SK-N-SH (cell line): ENCODE results near the gene SRSF5. TPM values are rescaled to one million over a fixed set of nuclear protein-coding genes. Genes with fewer than 3 reads are reported as not detected.

Experiments used
- CTCF ChIA-PET: fragments of 300-600, 350-600 bp; formaldehyde crosslinking; extraction: SDS; loops from one replicate; lab custom pipeline; 2021; lab: Yijun Ruan, JAX
- POLR2A ChIA-PET: fragments of 350-600 bp; sonication (Branson Sonifier 250); formaldehyde crosslinking; extraction: SDS; loops from one replicate; lab custom pipeline; 2020; ENCODE audit warnings: antibody characterized with exemption, inconsistent platforms; lab: Yijun Ruan, JAX
- DNase-seq: peaks from one replicate; pipeline ENCODE4 v3.0.0; 2012
- H2AFZ ChIP-seq: fragments of 200-600 bp; sonication (generic); 2 replicates; pipeline ENCODE4 v1.8.1; 2016; ENCODE audit warnings: antibody characterized with exemption, mild to moderate bottlenecking, low read depth
- H3F3A ChIP-seq: fragments of 200-600 bp; sonication (generic); replicated peaks from 2 replicates; pipeline ENCODE3; 2016; ENCODE audit warnings: antibody characterized with exemption, mild to moderate bottlenecking; ENCODE audit not compliant: insufficient read depth
- H3K27ac ChIP-seq, 2 experiments: fragments of 200-500 bp in 1 of 2; fragments of 200-600 bp in 1 of 2; sonication (Bioruptor generic) in 1 of 2; sonication (generic), shearing (Covaris generic) in 1 of 2; 2 replicates each; pipeline versions ENCODE4 v1.5.1 to v1.6.1; 2014 to 2016; ENCODE audit warnings: low read depth in 2 of 2, inconsistent platforms in 1 of 2, low read length in 1 of 2, mild to moderate bottlenecking in 1 of 2, mixed read lengths in 1 of 2
- H3K27me3 ChIP-seq: fragments of 200-600 bp; sonication (generic), shearing (Covaris generic); 2 replicates; pipeline ENCODE4 v1.6.1; 2016; ENCODE audit warnings: mixed run types; ENCODE audit not compliant: insufficient read depth
- H3K36me3 ChIP-seq, 2 experiments: fragments of 200-500 bp in 1 of 2; fragments of 200-600 bp in 1 of 2; sonication (Bioruptor generic) in 1 of 2; sonication (generic) in 1 of 2; replicated peaks in 1 of 2; 2 replicates each; pipeline versions ENCODE3 to v1.5.1; 2014 to 2016; ENCODE audit warnings: low read length in 1 of 2, mild to moderate bottlenecking in 1 of 2; ENCODE audit not compliant: insufficient read depth in 2 of 2, control insufficient read depth in 1 of 2
- H3K4me1 ChIP-seq, 2 experiments: fragments of 200-500 bp in 1 of 2; fragments of 200-600 bp in 1 of 2; sonication (Bioruptor generic) in 1 of 2; sonication (generic), shearing (Covaris generic) in 1 of 2; 2 replicates each; pipeline versions ENCODE4 v1.5.1 to v1.6.1; 2014 to 2016; ENCODE audit warnings: low read depth in 1 of 2, low read length in 1 of 2, mixed run types in 1 of 2; ENCODE audit not compliant: insufficient read depth in 2 of 2, control insufficient read depth in 1 of 2
- H3K4me2 ChIP-seq: fragments of 200-600 bp; sonication (generic), shearing (Covaris generic); 2 replicates; pipeline ENCODE4 v1.6.1; 2017; ENCODE audit warnings: mixed run types
- H3K4me3 ChIP-seq, 2 experiments: fragments of 200-500 bp in 1 of 2; fragments of 200-600 bp in 1 of 2; sonication (Bioruptor generic) in 1 of 2; sonication (generic), shearing (Covaris generic) in 1 of 2; 2 replicates each; pipeline versions ENCODE4 v1.5.1 to v1.8.1; 2014 to 2016; ENCODE audit warnings: low read depth in 2 of 2, inconsistent platforms in 1 of 2, low read length in 1 of 2, mild to moderate bottlenecking in 1 of 2, mixed read lengths in 1 of 2, moderate library complexity in 1 of 2
- H3K79me2 ChIP-seq: fragments of 200-600 bp; sonication (generic); 2 replicates; pipeline ENCODE4 v1.8.1; 2017; ENCODE audit warnings: mild to moderate bottlenecking; ENCODE audit not compliant: insufficient read depth
- H3K9ac ChIP-seq: fragments of 200-600 bp; sonication (generic); 2 replicates; pipeline ENCODE4 v1.6.1; 2017; ENCODE audit warnings: mixed run types
- H3K9me2 ChIP-seq: fragments of 200-600 bp; sonication (generic); 2 replicates; pipeline ENCODE4 v1.6.1; 2017; ENCODE audit warnings: mixed run types
- H3K9me3 ChIP-seq: fragments of 200-600 bp; sonication (generic); 2 replicates; pipeline ENCODE4 v1.6.1; 2017; ENCODE audit warnings: mixed run types, mild to moderate bottlenecking, moderate library complexity
- H4K20me1 ChIP-seq: fragments of 200-600 bp; sonication (generic); 2 replicates; pipeline ENCODE4 v1.6.1; 2017; ENCODE audit warnings: mild to moderate bottlenecking, mixed run types; ENCODE audit not compliant: insufficient read depth
- EZH2phosphoT487 ChIP-seq: fragments of 200-600 bp; sonication (generic); IDR thresholded peaks from 2 replicates; pipeline ENCODE4 v1.6.1; 2017; ENCODE audit warnings: low read depth, mixed run types, mild to moderate bottlenecking, antibody characterized with exemption, moderate library complexity, borderline replicate concordance
- FOSL2 ChIP-seq: IDR thresholded peaks from 2 replicates; pipeline ENCODE4 v1.4.0; 2012; ENCODE audit warnings: low read depth, mild to moderate bottlenecking, moderate library complexity, borderline replicate concordance
- FOXJ3 ChIP-seq: sonication (generic); formaldehyde crosslinking; IDR thresholded peaks from 2 replicates; pipeline ENCODE4 v1.5.1; 2020; ENCODE audit warnings: mild to moderate bottlenecking, missing genetic modification reagents
- GABPA ChIP-seq: IDR thresholded peaks from 2 replicates; pipeline ENCODE4 v1.4.0; 2012; ENCODE audit warnings: low read depth, mild to moderate bottlenecking
- PBX3 ChIP-seq: IDR thresholded peaks from 2 replicates; pipeline ENCODE4; 2012
- POLR2AphosphoS5 ChIP-seq: IDR thresholded peaks from 2 replicates; pipeline ENCODE4 v1.6.1; 2012; ENCODE audit warnings: low read depth, low read length
- RAD21 ChIP-seq: IDR thresholded peaks from 2 replicates; pipeline ENCODE4 v1.6.1; 2012; ENCODE audit warnings: mild to moderate bottlenecking, low read length
- RFX5 ChIP-seq: IDR thresholded peaks from 2 replicates; pipeline ENCODE4 v1.6.1; 2012; ENCODE audit warnings: mild to moderate bottlenecking, improper control_type of control experiment, low read length
- RXRA ChIP-seq: IDR thresholded peaks from 2 replicates; pipeline ENCODE4 v1.4.0; 2012; ENCODE audit warnings: low read depth, mild to moderate bottlenecking, borderline replicate concordance
- TAF1 ChIP-seq: IDR thresholded peaks from 2 replicates; pipeline ENCODE4 v1.6.1; 2012; ENCODE audit warnings: low read depth, mild to moderate bottlenecking, low read length, moderate library complexity, borderline replicate concordance
- TCF12 ChIP-seq: IDR thresholded peaks from 2 replicates; pipeline ENCODE4 v1.4.0; 2012
- USF2 ChIP-seq: fragments of 150-350 bp; IDR thresholded peaks from 2 replicates; pipeline ENCODE4 v1.6.1; 2017; ENCODE audit warnings: antibody characterized with exemption, low read length, low read depth, borderline replicate concordance
- YY1 ChIP-seq: IDR thresholded peaks from 2 replicates; pipeline ENCODE4 v1.4.0; 2012; ENCODE audit warnings: low read depth, mild to moderate bottlenecking
- WGBS: methylation state at CpG from one replicate; pipeline ENCODE4 v1.1.6; 2017; ENCODE audit warnings: low lambda C conversion rate; 5-methylcytosine and 5-hydroxymethylcytosine counted together
- polyA plus RNA-seq, 3 experiments: library from polyadenylated mRNA; depleted of rRNA; stranded (reverse); fragments of >200 nt; gene quantifications; 2 replicates each; pipeline ENCODE4 v1.2.3, GENCODE V29; 2012
- TF ChIP-seq, protein P1 (sequence below): IDR thresholded peaks from 2 replicates; pipeline ENCODE4 v1.6.1; 2012; ENCODE audit warnings: mild to moderate bottlenecking, low read depth, low read length, moderate library complexity

The SRSF5 gene
- polyA plus RNA-seq, 1 of the 3 experiments (the other 2 are of a cell fraction): 324 TPM

DNA sequence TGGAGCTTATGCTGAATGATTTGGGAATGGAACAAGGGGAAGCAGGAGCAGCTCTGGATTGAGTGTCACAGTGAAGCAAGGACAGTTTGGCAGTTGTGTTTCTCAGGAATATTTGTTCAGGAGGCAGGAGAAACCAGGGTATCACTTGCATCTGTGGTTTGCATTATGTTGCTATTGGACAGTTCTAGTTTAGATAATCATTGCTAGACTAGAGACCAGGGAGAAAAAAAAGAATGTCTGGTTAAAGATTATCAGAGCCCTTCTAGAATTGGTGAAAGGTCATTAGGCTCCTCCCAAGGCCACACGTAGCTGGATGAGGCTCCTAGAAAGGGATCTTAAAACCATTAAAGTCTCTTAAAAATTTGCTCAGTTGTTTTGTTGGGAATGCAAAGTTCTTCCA, 17.0 kb upstream of the SRSF5 start:
- Histone ChIP-seq H4K20me1 (no peaks in the 10 kb centered on the region), H3K36me3 (no peaks in the 10 kb centered on the region), H3K9me3 (no peaks in the 10 kb centered on the region; the same call in 1 of the 2 replicates), H2AFZ (no peak overlapping the region), H3K9me2 (no peaks in the 10 kb centered on the region), H3K79me2 (no peaks in the 10 kb centered on the region), H3K4me2 (no peak overlapping the region), H3F3A (no peaks in the 10 kb centered on the region), H3K27me3 (no peaks in the 10 kb centered on the region), H3K9ac (no peak overlapping the region), H3K4me3 (no peak overlapping the region)
- ChIA-PET POLR2A (no interaction called here), CTCF (interaction anchor here (1.1 to 1.5 kb wide), 3 partner anchors 13 to 176 kb away, joined by 3 to 5 read pairs (median 3); partner anchors contain the start of gene CCDC177)
- no peak for DNase-seq
- WGBS: 36% methylated on average over 1 of the region's 1 CpG
- TF ChIP-seq EZH2phosphoT487: no peak
- TF ChIP-seq FOSL2: no peak
- TF ChIP-seq FOXJ3 (CRISPR knock-in tag): no peak
- TF ChIP-seq RAD21: no peak
- no peak for TF ChIP-seq USF2
- no peak for TF ChIP-seq POLR2AphosphoS5
- TF ChIP-seq RFX5: no peak
- no peak for TF ChIP-seq GABPA
- no peak for TF ChIP-seq TCF12
- TF ChIP-seq YY1: no peak
- TF ChIP-seq, protein P1, sequence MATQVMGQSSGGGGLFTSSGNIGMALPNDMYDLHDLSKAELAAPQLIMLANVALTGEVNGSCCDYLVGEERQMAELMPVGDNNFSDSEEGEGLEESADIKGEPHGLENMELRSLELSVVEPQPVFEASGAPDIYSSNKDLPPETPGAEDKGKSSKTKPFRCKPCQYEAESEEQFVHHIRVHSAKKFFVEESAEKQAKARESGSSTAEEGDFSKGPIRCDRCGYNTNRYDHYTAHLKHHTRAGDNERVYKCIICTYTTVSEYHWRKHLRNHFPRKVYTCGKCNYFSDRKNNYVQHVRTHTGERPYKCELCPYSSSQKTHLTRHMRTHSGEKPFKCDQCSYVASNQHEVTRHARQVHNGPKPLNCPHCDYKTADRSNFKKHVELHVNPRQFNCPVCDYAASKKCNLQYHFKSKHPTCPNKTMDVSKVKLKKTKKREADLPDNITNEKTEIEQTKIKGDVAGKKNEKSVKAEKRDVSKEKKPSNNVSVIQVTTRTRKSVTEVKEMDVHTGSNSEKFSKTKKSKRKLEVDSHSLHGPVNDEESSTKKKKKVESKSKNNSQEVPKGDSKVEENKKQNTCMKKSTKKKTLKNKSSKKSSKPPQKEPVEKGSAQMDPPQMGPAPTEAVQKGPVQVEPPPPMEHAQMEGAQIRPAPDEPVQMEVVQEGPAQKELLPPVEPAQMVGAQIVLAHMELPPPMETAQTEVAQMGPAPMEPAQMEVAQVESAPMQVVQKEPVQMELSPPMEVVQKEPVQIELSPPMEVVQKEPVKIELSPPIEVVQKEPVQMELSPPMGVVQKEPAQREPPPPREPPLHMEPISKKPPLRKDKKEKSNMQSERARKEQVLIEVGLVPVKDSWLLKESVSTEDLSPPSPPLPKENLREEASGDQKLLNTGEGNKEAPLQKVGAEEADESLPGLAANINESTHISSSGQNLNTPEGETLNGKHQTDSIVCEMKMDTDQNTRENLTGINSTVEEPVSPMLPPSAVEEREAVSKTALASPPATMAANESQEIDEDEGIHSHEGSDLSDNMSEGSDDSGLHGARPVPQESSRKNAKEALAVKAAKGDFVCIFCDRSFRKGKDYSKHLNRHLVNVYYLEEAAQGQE: no peak
- no peak for TF ChIP-seq TAF1
- no peak for TF ChIP-seq RXRA
- no peak for TF ChIP-seq PBX3
- TF ChIP-seq, all 33 proteins: peak for 0
- no peak overlapping the region for H3K27ac ChIP-seq
- no peaks in the 10 kb centered on the region for H3K4me1 ChIP-seq
